Kasumi-1 (cell line): Measurements from ENCODE around the gene POU5F2.

Experiments
- DNase-seq, 2 experiments: peaks; one replicate each; lab custom pipeline; 2025; lab: John Stamatoyannopoulos, UW

The POU5F2 gene

GRCh38 chr5:93716453-93716852 lies 24.9 kb downstream of the POU5F2 start:
- no peak for DNase-seq

DNA sequence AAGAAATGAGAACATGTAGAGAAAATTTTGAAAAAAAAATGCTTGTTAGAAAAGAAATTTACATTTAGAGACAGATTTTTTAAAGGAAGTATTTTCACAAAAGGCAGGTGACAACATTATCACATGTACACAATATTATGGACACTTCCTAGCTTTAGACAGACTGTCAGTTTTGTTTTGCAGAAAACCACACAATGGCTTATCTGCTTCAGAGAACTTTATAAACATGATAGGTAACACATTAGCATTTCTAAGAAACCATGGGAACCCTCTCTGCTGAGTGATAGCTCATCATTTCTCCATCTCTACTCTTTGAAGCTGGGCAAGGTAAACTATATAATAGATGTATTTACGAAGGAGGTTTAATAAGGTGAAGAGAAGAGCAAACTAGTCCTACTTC lies 25.6 kb downstream of the POU5F2 start:
- no peak for DNase-seq

GRCh38 chr5:93715327-93715726 lies 26.1 kb downstream of the POU5F2 start:
- DNase-seq = no peak

DNA sequence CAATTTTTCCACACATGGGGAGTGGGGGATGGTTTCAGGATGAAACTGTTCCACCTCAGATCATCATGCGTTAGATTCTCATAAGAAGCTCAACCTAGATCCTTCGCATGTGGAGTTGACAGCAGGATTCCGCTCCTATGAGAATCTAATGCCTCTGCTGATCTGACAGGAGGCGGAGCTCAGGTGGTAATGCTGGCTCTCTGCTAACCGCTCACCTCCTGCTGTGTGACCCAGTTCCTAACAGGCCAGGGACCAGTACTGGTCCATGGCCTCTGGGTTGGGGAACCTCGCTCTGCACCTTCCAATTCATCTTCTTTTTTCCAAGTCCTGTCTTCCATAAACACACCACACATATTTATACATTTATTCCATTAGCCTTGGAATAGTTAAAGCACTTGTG lies 33.0 kb downstream of the POU5F2 start:
- no peak for DNase-seq

DNA sequence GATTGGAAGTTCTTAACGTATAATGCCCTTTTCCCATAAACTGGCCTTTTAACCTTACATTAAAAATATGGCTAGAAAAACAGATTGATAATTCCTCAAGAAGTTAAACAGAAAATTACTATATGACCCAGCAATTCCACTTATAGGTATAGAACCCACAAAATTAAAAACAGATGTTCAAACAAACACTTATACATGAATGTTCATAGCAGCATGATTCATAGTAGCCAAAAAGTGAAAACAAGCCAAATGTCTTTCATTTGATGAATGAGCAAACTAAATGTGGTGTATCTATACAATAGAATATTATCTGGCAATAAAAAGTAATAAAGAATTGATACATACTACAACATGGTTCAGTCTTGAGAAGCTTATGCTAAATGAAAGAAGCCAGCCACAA lies 35.5 kb downstream of the POU5F2 start:
- no peak for DNase-seq

- DNase-seq = no peak
These were observed 36.4 kb downstream of the POU5F2 start for GRCh38 chr5:93704996-93705395.

DNA sequence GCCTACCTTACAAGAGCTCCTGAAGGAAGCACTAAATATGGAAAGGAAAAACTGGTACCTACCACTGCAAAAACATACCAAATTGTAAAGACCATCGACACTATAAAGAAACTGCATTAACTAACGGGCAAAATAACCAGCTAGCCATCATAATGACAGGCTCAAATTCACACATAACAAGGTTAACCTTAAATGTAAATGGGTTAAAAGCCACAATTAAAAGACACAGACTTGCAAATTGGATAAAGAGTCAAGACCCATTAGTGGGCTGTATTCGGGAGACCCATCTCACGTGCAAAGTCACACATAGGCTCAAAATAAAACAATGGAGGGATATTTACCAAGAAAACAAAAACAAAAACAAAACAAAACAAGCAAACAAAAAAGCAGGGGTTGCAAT lies 49.4 kb downstream of the POU5F2 start:
- DNase-seq = no peak
